GM19395 (cell line): ENCODE results near the gene FAM136A.
"Not testable (repeated sequence)": the region's sequence is repeated elsewhere in the genome, so short reads cannot be mapped to it uniquely, and the experiment has no call there.

ENCODE experiments used
- ATAC-seq: cut with Tn5 transposase; IDR thresholded peaks from one replicate; pipeline ENCODE4 v1.9.1; 2021; ENCODE audit warnings: mild to moderate bottlenecking, moderate library complexity; ENCODE audit not compliant: unreplicated experiment

FAM136A gene

GRCh38 chr2:70301344-70302194, at the start of gene FAM136A:
Gene FAM136A, minus strand, starts transcription at chr2:70302067. Its CDS starts 56 bp downstream, at chr2:70302011.
- ATAC-seq: peak; percentile 76

GRCh38 chr2:70349921-70350685, 48.2 kb upstream of the FAM136A start:
- no peak for ATAC-seq

DNA sequence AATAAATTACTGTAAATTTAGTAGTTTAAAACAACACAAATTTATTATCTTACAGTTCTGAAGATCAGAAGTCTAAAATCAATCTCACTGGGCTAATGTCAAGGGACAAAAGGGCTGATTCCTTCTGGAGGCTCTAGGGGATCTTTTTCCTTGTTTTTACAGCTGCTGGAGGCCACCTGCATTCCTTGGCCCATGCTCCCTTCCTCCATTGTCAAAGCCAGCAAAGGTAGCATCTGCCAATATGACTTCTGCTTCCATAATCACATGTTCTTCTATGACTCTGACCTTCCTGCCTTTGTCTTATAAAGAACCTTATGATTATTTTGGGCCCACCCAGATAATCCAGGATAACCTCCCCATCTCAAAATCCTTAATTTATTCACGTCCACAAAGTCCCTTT, 46.0 kb upstream of the FAM136A start:
- no peak for ATAC-seq

- no peak for ATAC-seq
Observed at GRCh38 chr2:70344195-70344594, 42.3 kb upstream of the FAM136A start.

- no peak for ATAC-seq
Observed at GRCh38 chr2:70341477-70341765, 39.6 kb upstream of the FAM136A start.

GRCh38 chr2:70340761-70341476, 39.1 kb upstream of the FAM136A start:
- ATAC-seq: no peak

DNA sequence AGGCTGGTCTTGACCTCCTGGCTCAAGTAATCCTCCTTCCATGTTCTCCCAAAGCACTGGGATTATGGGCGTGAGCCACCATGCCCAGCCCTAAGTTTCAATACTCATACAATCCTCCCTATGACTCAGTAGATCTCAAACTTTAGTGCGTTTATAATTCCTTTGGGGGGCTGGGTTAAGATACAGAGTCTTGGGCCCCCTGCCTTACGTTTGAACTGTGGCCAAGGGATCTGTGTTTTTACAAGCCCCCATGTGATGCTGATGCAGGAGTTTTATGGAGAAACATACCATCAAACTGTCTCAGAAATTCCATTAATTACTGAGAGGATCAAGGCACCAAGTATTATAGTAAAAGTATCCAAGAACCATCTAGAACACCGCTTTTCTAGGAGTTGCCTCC, 38.2 kb upstream of the FAM136A start:
- ATAC-seq: no peak

DNA sequence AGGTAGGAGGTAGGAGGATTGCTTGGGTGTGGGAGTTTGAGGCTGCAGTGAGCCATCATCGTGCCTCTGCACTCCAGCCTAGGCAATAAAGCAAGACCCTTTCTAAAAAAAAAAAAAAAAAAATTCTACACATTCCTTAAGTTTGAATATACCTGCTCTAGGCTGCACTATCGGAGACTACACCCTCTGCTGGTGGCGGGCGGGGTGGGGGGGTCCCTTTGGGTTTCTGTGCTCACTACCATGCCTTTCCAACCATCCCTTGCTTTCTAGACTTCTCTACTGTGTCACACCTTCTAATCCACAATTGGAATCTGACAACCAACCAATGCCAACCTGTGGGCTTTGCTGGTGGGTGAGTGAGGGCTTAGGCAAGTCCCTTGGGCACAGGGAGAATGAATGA, 34.7 kb upstream of the FAM136A start:
- no peak for ATAC-seq

- no peak for ATAC-seq
Observed at GRCh38 chr2:70331012-70331411, 29.1 kb upstream of the FAM136A start.

- no peak for ATAC-seq
Observed at GRCh38 chr2:70330476-70330875, 28.6 kb upstream of the FAM136A start.

DNA sequence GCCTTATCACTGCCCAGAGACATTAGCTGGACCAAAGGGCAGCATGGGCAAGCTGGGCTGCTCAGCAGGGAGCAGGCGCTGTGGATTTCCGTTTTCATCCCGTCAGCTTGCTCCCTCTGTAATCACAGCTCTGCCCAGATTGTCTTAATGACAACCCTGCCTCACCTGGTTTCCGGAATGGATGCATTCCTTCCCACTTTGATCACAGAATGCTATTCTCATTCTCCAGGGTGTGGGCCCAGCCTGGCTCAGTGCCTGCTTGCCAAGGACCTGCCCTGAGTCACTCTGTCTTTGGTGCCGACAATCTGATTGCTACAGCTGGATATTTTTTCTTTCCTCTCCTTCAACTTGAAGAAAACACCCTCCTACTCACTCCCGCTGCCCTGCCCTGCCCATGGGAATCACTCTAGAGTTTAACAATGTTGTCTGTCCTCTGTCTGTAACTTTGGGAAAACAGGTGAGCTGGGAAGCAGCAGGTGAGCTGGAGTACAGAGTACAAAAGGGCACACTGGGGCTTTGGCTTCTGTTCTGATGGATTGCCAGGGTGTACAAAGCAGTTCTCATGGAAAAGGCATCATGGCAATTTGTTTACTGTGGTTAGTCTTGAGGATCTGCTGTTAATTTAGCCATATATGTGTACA, 27.2 kb upstream of the FAM136A start:
- ATAC-seq: no peak

DNA sequence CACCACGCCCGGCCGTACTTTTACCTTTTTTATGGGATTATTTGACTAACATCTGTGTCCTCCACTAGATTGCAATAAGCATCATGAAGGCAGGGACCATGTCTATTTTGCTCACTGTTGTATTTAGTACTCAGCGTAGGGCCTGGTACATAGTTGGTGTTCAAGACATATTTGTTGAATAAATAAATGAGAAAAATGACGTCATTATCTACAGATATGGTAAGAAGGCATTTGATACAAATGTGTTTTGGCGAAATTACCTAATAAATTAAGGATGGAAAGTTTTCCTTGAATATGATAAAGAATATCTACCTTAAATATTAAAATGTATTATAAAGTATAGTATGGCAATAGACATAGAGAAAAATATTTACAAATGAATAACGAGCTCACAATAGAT, 24.0 kb upstream of the FAM136A start:
- ATAC-seq: no peak

GRCh38 chr2:70322518-70322917, 20.7 kb upstream of the FAM136A start:
- no peak for ATAC-seq

DNA sequence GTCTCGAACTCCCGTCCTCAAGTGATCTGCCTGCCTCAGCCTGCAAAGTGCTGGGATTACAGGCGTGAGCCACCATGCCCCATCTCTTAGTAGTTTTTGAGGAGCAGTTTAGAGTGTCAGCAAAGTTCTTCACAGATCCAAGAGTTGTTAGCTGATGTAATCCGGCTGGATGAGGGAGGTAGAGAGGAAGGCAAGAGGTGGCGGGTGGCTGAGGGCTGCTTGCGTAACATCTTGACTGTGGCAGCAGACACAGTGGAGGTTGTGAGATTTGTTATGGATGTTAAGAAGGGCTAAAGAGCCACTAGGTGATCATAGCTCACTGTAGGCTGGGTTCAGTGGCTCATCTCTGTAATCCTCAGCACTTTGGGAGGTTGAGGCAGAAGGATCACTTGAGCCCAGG, 19.5 kb upstream of the FAM136A start:
- no peak for ATAC-seq

- ATAC-seq: no peak
Observed at GRCh38 chr2:70314640-70315039, 12.8 kb upstream of the FAM136A start.

DNA sequence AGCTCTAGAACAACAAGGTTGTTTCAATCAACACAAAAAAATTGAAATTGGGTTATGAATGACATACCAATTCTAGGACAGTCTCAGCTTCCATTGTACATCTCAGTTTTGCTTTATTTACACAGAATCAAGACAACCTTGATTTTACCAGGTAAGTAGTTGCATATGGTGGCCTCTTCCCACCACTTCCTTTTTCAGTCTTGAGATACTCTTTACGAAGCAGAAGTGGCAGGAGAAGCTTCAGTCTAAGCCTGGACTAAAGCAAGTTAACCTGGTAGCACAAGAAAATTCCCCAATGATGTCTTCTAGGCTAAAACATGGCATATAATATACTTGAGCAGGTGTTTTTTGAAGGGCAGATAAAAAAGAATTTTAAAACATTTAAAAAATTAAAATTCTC, 10.7 kb upstream of the FAM136A start:
- no peak for ATAC-seq

GRCh38 chr2:70310899-70311298, 9.0 kb upstream of the FAM136A start:
- no peak for ATAC-seq

GRCh38 chr2:70305531-70305930, 3.7 kb upstream of the FAM136A start:
- ATAC-seq: no peak

DNA sequence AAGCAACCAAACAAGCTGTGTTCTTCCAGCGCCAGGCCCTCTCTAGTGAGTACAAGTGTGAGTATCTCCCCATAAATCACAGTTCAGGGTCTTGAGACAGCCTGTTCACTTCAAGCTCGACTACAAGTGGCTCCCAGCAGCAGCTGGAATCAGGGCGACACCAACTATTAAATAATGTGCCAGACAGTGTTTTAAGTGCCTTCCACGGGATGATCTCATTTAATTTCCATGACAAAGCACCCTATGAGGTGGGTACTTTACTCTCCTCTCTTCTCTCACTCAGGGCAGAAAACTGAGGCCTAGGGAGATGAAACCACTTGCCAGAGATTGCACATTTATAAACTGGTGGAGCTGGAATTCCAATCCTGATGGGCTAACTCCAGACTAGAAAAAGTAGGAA, 2.6 kb upstream of the FAM136A start:
- ATAC-seq: no peak

DNA sequence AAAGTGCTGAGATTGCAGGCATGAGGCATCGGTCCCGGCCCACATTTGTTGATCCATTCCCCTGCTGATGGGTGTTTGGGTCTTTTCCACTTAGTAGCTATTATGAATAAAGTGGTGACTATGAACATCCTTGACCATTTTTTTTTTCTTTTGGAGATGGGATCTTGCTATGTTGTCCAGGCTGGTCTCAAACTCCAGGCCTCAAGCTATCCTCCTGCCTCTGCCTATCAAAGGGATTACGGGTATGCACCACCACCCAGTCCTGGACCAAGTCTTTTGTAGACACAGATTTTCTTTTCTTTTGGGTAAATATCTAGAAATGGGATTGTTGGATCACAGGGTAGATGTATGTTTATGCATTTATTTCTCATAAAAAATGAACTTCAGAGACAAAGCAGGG, 1.3 kb upstream of the FAM136A start:
- no peak for ATAC-seq

DNA sequence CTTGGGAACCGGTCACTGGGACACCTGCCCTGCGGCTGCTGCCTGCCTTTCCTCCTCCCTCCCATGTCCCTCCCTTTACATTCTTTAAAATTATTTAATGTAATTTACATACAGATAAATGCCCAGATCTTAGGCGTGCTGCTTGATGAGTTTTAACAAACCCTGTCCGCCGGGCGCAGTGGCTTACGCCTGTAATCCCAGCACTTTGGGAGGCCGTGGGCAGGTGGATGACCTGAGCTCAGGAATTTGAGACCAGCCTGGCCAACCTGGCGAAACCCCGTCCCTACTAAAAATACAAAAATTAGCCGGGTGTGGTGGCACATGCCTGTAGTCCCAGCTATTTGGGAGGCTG, 304 bp upstream of the FAM136A start:
- ATAC-seq: not testable (repeated sequence)
